Aorta (tissue), 5 donors: ENCODE results near the gene ITGA7. TPM values are rescaled to one million over a fixed set of nuclear protein-coding genes. Genes with fewer than 3 reads are reported as not detected.

ENCODE experiments used
- ATAC-seq: fragments of 200-7000 bp; cut with Tn5 transposase; one replicate; pipeline ENCODE4 v1.9.1; 2022; ENCODE audit warnings: moderate library complexity; ENCODE audit not compliant: low FRiP score
- DNase-seq, 2 donors: peaks; one replicate each; pipeline ENCODE4 v3.0.0-alpha.2; 2020
- H3K27ac ChIP-seq, 2 donors: one replicate each; pipeline ENCODE4 v1.5.1; 2013; ENCODE audit warnings: low read length in 2 of 2, mild to moderate bottlenecking in 2 of 2, moderate library complexity in 2 of 2, control low read depth in 1 of 2, inconsistent platforms in 1 of 2, low read depth in 1 of 2
- H3K27me3 ChIP-seq, 2 donors: one replicate each; pipeline ENCODE4 v1.6.1; 2013; ENCODE audit warnings: control low read depth in 1 of 2, low read length in 1 of 2, mild to moderate bottlenecking in 1 of 2, moderate library complexity in 1 of 2; ENCODE audit not compliant: insufficient read depth in 2 of 2, control insufficient read depth in 1 of 2
- H3K36me3 ChIP-seq, 2 donors: one replicate each; pipeline ENCODE4 v1.6.1; 2013; ENCODE audit warnings: control low read depth in 1 of 2, low read length in 1 of 2, mild to moderate bottlenecking in 1 of 2; ENCODE audit not compliant: insufficient read depth in 2 of 2, control insufficient read depth in 1 of 2
- H3K4me1 ChIP-seq, 2 donors: one replicate each; pipeline ENCODE4 v1.6.1; 2013; ENCODE audit warnings: low read length in 2 of 2, control low read depth in 1 of 2, mild to moderate bottlenecking in 1 of 2, moderate library complexity in 1 of 2; ENCODE audit not compliant: insufficient read depth in 2 of 2, control insufficient read depth in 1 of 2
- H3K4me3 ChIP-seq, 2 donors: one replicate each; pipeline ENCODE4 v1.5.1; 2013; ENCODE audit warnings: low read length in 2 of 2, control low read depth in 1 of 2, mild to moderate bottlenecking in 1 of 2
- H3K9me3 ChIP-seq: one replicate; pipeline ENCODE4 v1.6.1; 2013; ENCODE audit warnings: mild to moderate bottlenecking, low read length; ENCODE audit not compliant: control insufficient read depth
- WGBS, 2 donors: extraction: QIAGEN DNeasy Blood & Tissue Kit; methylation state at CpG; one replicate each; pipeline ENCODE4 v1.1.7; 2013; 5-methylcytosine and 5-hydroxymethylcytosine counted together
- intact Hi-C, 2 donors: fragments of 100-400 bp; cut with DNase I; formaldehyde crosslinking; loops; one replicate each; pipeline versions ENCODE4 v1.14.2 to v1.15.0; 2022
- polyA plus RNA-seq, 2 donors: library from polyadenylated mRNA; stranded (reverse); fragments of 200-250 nt; gene quantifications; one replicate each; pipeline ENCODE4 v1.2.3, GENCODE V29; 2013
- total RNA-seq, 2 donors: library from RNA; stranded (reverse); fragmentation: NEBNext Ultra II Directional; extraction: Animal tissue kit (Norgen Biotek cat#: 25700); gene quantifications; one replicate each; pipeline ENCODE4 v1.2.1, GENCODE V29; 2021
- donor health status: healthy with polysubstance abuse.
- donor health status: Bipolar disorder and iron deficiency.
- donor health status: DM: no; HTN: no; CAD: no.
- donor health status: DM: no; HTN: no; CAD: no.
- donor health status: DM: yes; HTN: yes; CAD: no.

Gene ITGA7
- total and polyA plus RNA-seq, 4 donors, result 76.1 to 747 (median 548) TPM

- Histone ChIP-seq H3K27me3 (no peaks in the 10 kb centered on the region), H3K9me3 (no peaks in the 10 kb centered on the region), H3K4me3 (no peak overlapping the region), H3K36me3 (no peaks in the 10 kb centered on the region), H3K4me1 (no peaks in the 10 kb centered on the region), H3K27ac (no peak overlapping the region)
- DNase-seq (peak; percentile 80 to 88), ATAC-seq (peak; percentile 74)
- intact Hi-C loops, result loop anchor here (2.0 to 10.0 kb wide), 4 partner anchors 56 to 228 kb away; partner anchors contain the start of genes CDK2 (in 1 of the 2) and PMEL (in 1 of the 2)
- WGBS, 2 donors, result 28 to 30% methylated on average over 5 to 6 of the region's 6 CpGs
These were observed 29.3 kb upstream of the ITGA7 start for GRCh38 chr12:55736780-55737580.

DNA sequence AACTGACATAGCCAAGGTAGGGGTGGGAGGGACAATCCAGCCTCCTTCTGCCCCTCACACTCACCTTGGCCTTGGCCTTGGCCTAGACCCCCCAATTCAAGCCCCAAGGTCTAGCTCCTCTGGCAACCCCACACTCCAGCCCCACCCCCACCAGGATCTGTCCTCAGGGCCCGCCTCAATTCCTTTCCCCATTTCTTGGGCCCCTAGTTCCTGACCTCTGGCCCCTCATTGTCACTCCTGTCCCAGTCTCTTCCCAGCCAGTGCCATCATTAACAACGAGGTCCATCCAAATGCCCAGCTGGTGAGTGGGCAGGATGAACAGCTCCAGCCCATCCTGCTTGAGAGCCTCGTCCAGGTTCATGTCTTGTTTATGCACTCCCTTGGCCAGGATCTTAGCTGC, 28.4 kb upstream of the ITGA7 start:
- Histone ChIP-seq H3K36me3 (no peaks in the 10 kb centered on the region), H3K27me3 (no peaks in the 10 kb centered on the region), H3K27ac (no peak overlapping the region), H3K4me3 (no peak overlapping the region), H3K9me3 (no peaks in the 10 kb centered on the region), H3K4me1 (no peaks in the 10 kb centered on the region)
- intact Hi-C loops, result loop anchor here (2.0 to 10.0 kb wide), 4 partner anchors 55 to 229 kb away; partner anchors contain the start of genes CDK2 (in 1 of the 2) and PMEL (in 1 of the 2)
- ATAC-seq (no peak), DNase-seq (no peak)
- WGBS, 2 donors, result 48 to 58% methylated on average over 3 of the region's 3 CpGs

DNA sequence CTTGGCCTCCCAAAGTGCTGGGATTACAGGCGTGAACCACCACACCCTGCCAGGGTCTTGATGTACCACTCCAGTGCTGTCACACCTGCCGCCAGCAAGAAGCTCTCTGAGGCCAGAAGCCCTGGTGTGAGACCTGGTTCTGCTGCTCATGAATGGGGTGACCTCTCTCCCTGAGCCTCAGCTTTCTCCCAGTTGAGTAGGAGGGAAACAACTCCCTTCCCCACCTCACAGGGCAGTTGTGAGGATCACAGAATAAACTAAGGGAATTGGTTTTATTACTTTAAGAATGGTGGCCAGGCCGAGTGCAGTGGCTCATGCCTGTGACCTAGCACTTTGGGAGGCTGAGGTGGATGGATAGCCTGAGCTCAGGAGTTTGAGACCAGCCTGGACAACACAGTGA, 26.9 kb upstream of the ITGA7 start:
- DNase-seq (no peak), ATAC-seq (no peak)
- H3K27ac ChIP-seq, result no peak overlapping the region
- no peaks in the 10 kb centered on the region for H3K9me3 ChIP-seq
- intact Hi-C loops, result loop anchor here in 1 of 2 donors (10.0 kb wide), 1 partner anchor 230 kb away; the partner anchor contains the start of genes CDK2 and PMEL
- H3K36me3 ChIP-seq, result no peaks in the 10 kb centered on the region
- no peaks in the 10 kb centered on the region for H3K4me1 ChIP-seq
- 89 to 94% methylated on average over 3 of the region's 3 CpGs for WGBS, 2 donors
- H3K4me3 ChIP-seq, result no peak overlapping the region
- no peaks in the 10 kb centered on the region for H3K27me3 ChIP-seq

- 80 to 84% methylated on average over 2 of the region's 2 CpGs for WGBS, 2 donors
- intact Hi-C loops, result loop anchor here in 1 of 2 donors (10.0 kb wide), 1 partner anchor 231 kb away; the partner anchor contains the start of genes CDK2 and PMEL
- Histone ChIP-seq H3K4me3 (no peak overlapping the region), H3K36me3 (no peaks in the 10 kb centered on the region), H3K4me1 (no peaks in the 10 kb centered on the region), H3K27ac (no peak overlapping the region), H3K27me3 (no peaks in the 10 kb centered on the region), H3K9me3 (no peaks in the 10 kb centered on the region)
- DNase-seq (no peak), ATAC-seq (no peak)
These were observed 26.2 kb upstream of the ITGA7 start for GRCh38 chr12:55733858-55734257.

GRCh38 chr12:55733021-55733555, 25.4 kb upstream of the ITGA7 start:
- no peaks in the 10 kb centered on the region for H3K27me3 ChIP-seq
- ATAC-seq (no peak), DNase-seq (no peak)
- H3K9me3 ChIP-seq, result no peaks in the 10 kb centered on the region
- H3K4me3 ChIP-seq, result no peak overlapping the region
- intact Hi-C loops, result loop anchor here in 1 of 2 donors (10.0 kb wide), 1 partner anchor 232 kb away; the partner anchor contains the start of genes CDK2 and PMEL
- H3K27ac ChIP-seq, result no peak overlapping the region
- no peaks in the 10 kb centered on the region for H3K36me3 ChIP-seq
- WGBS, 2 donors, result 81 to 85% methylated on average over 14 of the region's 14 CpGs
- no peaks in the 10 kb centered on the region for H3K4me1 ChIP-seq

- H3K4me3 ChIP-seq, result no peak overlapping the region
- DNase-seq (no peak), ATAC-seq (no peak)
- H3K9me3 ChIP-seq, result no peaks in the 10 kb centered on the region
- WGBS, 2 donors, result 79 to 81% methylated on average over 4 of the region's 4 CpGs
- intact Hi-C loops, result loop anchor here in 1 of 2 donors (10.0 kb wide), 1 partner anchor 233 kb away; the partner anchor contains the start of genes CDK2 and PMEL
- no peaks in the 10 kb centered on the region for H3K4me1 ChIP-seq
- H3K36me3 ChIP-seq, result no peaks in the 10 kb centered on the region
- H3K27me3 ChIP-seq, result no peaks in the 10 kb centered on the region
- no peak overlapping the region for H3K27ac ChIP-seq
These were observed 24.6 kb upstream of the ITGA7 start for GRCh38 chr12:55732288-55732687.

DNA sequence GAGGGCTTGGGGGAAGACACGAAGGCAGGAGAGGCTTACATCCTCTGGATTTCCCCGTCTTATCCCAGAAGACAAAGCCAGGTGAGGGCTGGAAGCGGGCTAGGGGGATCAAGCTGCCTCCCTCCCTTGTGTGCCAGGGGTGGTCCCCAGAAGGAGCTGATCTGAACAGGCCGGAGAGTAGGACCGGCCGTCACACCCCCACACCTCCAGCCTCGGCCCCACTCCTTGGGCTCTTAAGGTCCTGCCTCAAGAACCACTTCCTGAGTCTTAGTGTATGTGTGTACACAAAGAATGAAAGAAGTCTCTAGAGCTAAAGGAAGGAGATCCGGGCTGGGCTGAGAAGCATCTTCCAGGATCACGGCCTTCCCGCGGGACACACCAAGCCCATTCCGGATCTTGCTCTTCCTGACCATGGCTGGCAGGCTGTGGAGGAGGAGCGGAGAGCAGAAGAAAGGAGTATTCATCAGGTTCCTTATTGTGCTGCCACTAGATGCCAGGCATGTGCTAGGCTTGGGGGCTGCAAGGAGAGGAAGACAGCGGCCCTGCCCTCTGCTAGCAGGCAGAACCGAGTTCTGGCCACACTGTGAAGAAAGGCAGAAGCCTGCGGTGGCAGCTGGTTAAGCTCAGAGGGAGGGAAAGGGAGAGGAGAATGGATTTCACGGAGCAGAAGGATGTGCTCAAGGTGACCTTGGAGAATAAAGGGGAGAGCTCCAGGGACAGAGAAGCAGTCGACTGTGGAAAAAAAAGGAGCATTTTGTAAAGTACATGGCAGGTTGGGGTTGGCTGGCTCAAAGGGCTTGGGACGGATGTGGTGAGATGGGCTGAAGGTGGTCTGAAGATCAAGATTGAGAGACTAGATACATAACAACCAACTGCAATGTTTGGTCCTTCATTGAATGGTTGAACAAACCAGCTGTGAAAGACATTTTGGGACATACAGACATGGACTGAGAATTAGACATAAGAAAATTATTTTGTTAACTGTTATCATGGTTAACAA, 22.4 kb upstream of the ITGA7 start:
- no peaks in the 10 kb centered on the region for H3K4me1 ChIP-seq
- DNase-seq (peak in 1 of 2 donors; percentile 70), ATAC-seq (peak; percentile 13)
- no peaks in the 10 kb centered on the region for H3K36me3 ChIP-seq
- H3K27me3 ChIP-seq, result no peaks in the 10 kb centered on the region
- no peaks in the 10 kb centered on the region for H3K9me3 ChIP-seq
- H3K27ac ChIP-seq, result peak overlapping the region; percentile 46 to 99
- 2% methylated on average over 19 of the region's 19 CpGs for WGBS, 2 donors
- intact Hi-C loops, result loop anchor here in 1 of 2 donors (10.0 kb wide), 1 partner anchor 235 kb away; the partner anchor contains the start of genes CDK2 and PMEL
- peak overlapping the region; percentile 1 to 92 for H3K4me3 ChIP-seq
